ENCODE results near the gene PIP5KL1.

Gene PIP5KL1

DNA sequence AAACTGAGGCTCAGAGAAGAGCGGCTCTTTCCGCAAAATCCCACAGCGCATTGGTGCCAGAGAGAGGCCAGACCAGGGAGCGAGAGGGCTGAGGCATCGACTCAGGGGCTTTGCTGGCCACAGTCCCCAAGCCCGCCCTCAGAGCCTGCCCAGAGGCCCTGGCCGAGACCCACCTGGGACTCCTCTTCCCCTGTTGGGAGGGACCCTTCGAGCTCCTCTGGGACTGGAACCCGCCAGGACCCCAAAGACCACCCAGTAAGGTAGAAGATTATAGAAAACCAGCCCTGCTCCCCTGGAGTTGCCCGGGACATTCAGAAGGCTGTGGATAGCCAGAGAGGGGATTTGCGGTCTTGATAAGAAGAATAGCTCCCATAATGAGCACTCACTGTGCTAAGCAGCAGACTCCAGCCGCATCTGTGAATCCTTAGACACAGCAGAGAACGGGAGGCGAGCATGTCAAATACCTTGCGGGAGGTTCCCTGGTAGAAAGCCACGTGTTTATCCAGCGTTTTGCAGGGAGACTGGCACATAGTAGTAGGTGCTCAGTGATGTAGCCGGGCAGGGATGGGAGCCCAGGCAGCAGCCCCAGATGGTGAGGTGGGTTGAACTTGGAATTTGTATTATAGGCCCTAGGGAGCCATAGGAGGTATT, 52.5 kb downstream of the PIP5KL1 start:
- no peak overlapping the region for H3K4me3 ChIP-seq (ENCODE audit: low read depth, low read length)
- TF ChIP-seq, protein P1, sequence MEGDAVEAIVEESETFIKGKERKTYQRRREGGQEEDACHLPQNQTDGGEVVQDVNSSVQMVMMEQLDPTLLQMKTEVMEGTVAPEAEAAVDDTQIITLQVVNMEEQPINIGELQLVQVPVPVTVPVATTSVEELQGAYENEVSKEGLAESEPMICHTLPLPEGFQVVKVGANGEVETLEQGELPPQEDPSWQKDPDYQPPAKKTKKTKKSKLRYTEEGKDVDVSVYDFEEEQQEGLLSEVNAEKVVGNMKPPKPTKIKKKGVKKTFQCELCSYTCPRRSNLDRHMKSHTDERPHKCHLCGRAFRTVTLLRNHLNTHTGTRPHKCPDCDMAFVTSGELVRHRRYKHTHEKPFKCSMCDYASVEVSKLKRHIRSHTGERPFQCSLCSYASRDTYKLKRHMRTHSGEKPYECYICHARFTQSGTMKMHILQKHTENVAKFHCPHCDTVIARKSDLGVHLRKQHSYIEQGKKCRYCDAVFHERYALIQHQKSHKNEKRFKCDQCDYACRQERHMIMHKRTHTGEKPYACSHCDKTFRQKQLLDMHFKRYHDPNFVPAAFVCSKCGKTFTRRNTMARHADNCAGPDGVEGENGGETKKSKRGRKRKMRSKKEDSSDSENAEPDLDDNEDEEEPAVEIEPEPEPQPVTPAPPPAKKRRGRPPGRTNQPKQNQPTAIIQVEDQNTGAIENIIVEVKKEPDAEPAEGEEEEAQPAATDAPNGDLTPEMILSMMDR (IDR thresholded peaks at IDR 0.05; ENCODE audit: borderline replicate concordance, insufficient read depth, low read depth, low read length) = no peak

- H3K4me3 ChIP-seq (ENCODE audit: low read depth, low read length) = no peak within 1 kb of the TSS
- TF ChIP-seq, protein P1 (IDR thresholded peaks at IDR 0.05; ENCODE audit: borderline replicate concordance, insufficient read depth, low read depth, low read length) = no peak
Measured at GRCh38 chr9:127877566-127877998, 53.0 kb downstream of the PIP5KL1 start, which contains the start of gene AK1. TSS of gene AK1 (minus strand) at chr9:127877675. CDS start at chr9:127874617, 3,058 bp downstream.

GRCh38 chr9:127876764-127877562, 53.6 kb downstream of the PIP5KL1 start:
- no peak overlapping the region for H3K4me3 ChIP-seq (ENCODE audit: low read depth, low read length)
- TF ChIP-seq, protein P1 (IDR thresholded peaks at IDR 0.05; ENCODE audit: borderline replicate concordance, insufficient read depth, low read depth, low read length) = no peak

- TF ChIP-seq, protein P1 (IDR thresholded peaks at IDR 0.05; ENCODE audit: borderline replicate concordance, insufficient read depth, low read depth, low read length) = no peak
- no peak overlapping the region for H3K4me3 ChIP-seq (ENCODE audit: low read depth, low read length)
Measured at GRCh38 chr9:127876026-127876763, 54.4 kb downstream of the PIP5KL1 start.

DNA sequence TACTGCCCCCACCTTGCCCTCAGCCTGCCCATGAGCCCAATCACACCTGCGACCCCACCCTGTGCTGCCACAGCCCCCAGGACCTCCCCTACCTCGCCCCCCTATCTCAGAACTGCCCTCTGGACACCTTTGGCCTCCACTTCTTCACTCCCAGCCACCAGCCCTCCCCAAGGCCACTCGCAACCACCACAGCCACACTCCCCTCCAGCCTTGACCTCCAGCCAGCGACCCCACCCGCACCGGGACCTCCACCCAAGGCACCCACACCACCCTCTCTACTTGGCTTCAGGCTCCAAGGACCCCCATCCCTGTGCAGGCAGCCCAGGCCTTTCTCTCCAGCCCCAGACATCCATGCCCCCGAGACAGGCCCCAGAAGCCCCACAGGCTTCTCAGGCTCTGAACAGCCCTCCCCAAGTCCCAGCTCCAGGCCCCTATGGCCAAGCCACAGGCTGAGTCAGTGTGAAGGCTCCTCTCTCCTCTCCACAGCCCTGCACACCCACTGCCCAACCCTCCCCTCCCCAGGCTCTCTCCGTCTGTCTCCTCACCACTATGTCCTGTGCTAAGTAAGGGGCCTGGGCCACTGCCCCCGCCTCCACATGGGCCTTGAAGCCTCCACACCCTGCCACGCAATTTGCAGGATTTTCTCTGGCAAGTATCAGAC, 55.1 kb downstream of the PIP5KL1 start:
- TF ChIP-seq, protein P1 (IDR thresholded peaks at IDR 0.05; ENCODE audit: borderline replicate concordance, insufficient read depth, low read depth, low read length) = no peak
- H3K4me3 ChIP-seq (ENCODE audit: low read depth, low read length) = no peak overlapping the region

DNA sequence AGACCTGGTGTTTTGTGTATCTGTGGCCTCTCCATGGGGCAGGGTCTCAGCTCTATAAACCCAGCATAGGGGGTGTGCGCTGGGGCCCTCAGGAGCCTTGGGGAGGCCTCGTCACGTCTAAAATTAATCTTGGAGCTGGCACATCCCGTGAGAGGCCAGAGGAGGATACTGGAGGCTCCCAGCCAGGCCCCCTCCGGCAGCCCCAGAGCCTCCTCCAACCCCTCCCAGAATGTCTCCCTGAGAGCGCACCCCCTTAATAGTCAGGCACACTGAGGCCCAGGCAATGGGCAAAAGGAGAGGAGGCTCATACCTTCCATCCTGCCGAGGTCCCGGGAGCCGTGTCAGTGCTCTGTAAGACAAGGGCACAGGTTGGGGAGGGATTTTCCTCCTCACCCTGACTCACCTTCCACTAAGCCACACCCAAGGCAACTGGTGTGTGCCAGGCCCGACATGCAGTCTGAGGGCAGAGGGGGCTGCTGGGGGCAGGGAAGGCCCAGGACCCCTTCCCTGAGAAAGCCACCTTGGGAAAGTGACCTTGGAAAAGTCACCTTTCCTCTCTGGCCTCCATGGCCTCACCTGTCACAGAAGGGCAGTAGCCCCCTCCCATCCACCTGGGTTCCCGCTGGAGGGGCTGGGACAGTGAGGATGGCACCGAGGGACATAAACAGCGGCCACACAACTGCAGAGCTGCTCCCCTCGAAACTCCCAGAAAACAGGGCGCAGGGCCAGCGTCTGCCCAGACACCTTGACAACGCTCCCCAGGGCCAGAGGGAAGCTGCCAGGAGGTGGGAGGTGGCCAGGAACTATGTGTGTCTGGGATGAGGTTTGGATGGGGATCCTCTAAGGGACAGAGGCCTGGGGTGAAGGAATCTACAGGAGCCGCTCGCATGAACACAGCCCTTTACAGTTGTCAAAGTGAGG, 56.0 kb downstream of the PIP5KL1 start:
- TF ChIP-seq, protein P1 (IDR thresholded peaks at IDR 0.05; ENCODE audit: borderline replicate concordance, insufficient read depth, low read depth, low read length) = no peak
- no peak overlapping the region for H3K4me3 ChIP-seq (ENCODE audit: low read depth, low read length)

Measured in GM12875 (cell line).